Islet of Langerhans (tissue), 1 donor: ENCODE measurements around the gene RASAL3.

Source experiments
- FAIRE-seq: peaks from one replicate; lab custom pipeline; 2011; peaks lifted over from hg19 to GRCh38; lab: Jason Lieb, UNC

RASAL3 gene

DNA sequence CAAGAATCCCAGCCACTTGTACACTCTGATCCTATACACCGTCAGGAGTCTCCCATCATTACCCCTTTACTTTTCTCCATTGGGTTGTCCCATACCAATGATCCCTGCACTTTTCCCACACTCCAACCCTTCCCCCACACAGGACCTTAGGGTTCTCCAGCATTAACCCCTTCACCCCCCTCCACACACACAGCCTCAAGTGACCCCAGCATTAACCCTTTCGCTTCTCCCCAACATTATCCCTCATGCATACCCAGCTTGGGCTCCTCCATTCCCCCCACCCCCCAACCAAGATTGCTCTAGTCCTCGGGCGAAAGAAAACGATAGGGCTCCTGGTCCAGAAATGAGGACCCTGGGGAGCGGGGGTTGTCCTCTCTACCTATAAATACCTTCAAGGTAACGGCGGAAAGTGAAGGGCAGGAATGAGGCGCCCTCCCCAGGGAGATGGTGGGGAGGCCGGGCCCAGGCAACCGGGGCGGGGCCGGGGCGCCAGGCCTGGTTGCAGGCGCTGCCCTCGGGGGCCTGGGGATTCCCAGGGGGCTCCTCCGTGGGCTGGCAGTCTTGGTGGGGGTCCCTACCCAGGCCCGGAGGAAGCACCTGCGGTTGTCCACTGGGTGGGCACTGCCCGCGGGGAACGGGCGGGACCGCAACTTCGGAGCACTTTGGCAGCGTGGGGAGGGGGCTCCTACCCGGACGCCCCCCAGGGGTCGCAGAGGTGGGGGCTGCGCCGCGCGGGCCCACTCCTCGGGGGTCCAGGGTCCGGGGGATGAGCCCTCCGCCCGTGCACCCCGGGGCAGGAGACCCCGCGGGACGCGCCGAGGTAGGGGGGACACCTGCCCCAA, 15.3 kb downstream of the RASAL3 start:
- FAIRE-seq: no peak

- FAIRE-seq: no peak
These were observed 16.1 kb downstream of the RASAL3 start for GRCh38 chr19:15448044-15448777.

- no peak for FAIRE-seq
These were observed 17.3 kb downstream of the RASAL3 start for GRCh38 chr19:15447057-15447456.

DNA sequence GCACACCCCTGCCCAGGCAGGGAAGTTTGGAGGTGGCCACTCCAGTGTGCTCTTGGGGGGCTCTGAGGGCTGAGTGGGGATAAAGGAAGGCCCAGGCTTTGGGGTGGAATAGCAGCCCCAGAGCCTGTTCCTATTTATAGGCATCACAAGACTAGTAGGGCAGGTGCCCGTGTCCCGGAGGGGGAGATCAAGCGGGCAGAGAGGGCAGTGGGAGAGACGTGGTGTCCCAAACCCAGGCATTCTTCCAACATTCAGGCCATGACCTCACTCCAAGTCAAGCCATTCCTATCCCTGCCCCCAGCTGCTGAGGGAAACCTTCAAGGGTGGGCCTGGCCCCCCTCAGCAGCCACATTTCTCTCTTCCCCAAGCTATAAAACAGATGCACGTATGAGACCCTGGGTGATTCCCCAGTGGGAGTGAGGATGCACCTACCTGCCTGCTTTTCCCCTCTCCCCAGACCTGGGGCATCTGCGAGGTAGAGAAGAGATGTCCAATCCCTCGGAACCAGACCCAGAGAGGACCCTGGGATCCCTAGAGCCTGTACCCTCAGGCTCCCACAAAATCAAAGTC, 18.5 kb downstream of the RASAL3 start:
- no peak for FAIRE-seq

- no peak for FAIRE-seq
These were observed 19.1 kb downstream of the RASAL3 start for GRCh38 chr19:15445227-15445605.

- FAIRE-seq: no peak
These were observed 19.7 kb downstream of the RASAL3 start for GRCh38 chr19:15444505-15445226.

DNA sequence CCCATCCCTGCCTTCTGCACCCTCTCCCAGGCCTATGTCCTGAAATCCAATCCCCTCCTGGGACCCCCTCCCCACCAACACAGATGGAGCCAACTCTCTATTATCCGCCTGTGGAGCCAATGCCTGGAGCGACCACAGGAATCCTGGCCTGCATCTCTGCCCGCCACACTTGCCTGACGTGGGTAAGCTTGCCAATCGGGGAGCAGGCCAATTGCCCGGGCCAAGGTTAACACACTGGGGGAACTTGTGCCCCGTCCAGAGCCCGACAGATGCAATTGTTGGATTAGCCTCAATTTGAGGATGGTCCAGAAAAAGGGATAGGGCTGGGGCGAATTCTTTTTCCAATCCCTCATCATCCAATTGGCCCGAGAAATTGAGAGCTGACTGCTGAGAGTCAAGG, 20.5 kb downstream of the RASAL3 start:
- FAIRE-seq: no peak

GRCh38 chr19:15443325-15443724, 21.0 kb downstream of the RASAL3 start:
- FAIRE-seq: no peak

GRCh38 chr19:15442142-15442920, 22.0 kb downstream of the RASAL3 start:
- no peak for FAIRE-seq

DNA sequence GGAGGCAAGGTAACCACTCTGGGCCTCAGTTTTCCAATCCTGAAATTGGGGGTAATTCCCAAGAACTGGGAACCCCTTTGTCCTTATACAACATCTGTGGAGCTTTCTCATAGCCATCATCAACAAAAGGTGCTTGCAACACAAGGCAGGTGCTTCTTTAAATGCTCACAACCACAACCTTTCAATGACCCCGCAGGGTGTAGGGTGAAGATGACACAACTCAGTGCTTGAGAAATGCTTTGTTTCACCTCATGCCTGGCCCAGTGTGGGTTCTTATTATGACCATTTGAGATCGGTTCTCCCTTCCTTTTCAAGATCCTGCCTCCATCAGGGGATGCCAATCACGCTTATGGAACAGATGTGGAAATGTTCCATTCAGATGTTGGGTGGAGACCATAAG, 23.0 kb downstream of the RASAL3 start:
- FAIRE-seq: no peak

DNA sequence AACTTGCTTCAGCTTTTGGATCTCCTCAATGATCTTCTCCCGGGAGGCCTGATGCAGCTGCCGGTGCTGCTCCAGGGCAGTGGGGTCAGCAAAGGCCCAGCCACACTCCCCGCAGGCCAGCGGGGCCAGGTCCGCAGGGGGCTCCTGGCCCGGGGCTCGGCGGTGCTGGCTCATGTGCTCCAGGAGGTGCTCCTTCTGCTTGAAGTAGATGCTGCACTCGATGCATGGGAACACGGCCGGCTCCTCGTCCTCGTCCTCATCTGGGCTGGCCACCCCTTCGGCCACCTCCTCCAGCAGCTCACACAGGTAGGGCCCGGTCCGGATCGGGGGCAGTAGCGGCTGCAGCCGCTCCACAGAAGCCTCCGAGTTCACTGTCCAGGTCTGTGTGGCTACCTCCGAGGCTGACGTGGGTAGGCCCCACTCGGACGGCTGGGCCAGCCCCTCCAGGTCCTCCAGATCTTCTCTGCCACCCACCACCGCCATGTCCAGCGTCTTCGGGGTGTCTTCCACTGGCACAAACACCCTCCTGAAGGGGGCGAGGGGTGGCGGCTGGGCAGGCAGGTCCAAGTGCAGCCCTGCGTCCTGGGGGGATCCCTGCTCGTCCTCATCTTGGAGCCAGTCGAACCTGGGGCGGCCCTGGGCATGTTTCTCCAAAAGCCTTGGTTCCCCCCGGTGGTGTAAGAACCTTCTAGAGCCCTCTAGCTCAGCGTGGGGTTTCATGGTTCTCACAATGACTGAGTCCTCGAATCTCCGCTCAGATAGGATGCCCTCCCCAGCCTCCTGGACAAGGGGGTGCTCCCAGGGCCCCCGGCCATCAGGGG, 24.3 kb downstream of the RASAL3 start:
- no peak for FAIRE-seq

- no peak for FAIRE-seq
These were observed 25.1 kb downstream of the RASAL3 start for GRCh38 chr19:15439078-15439799.

DNA sequence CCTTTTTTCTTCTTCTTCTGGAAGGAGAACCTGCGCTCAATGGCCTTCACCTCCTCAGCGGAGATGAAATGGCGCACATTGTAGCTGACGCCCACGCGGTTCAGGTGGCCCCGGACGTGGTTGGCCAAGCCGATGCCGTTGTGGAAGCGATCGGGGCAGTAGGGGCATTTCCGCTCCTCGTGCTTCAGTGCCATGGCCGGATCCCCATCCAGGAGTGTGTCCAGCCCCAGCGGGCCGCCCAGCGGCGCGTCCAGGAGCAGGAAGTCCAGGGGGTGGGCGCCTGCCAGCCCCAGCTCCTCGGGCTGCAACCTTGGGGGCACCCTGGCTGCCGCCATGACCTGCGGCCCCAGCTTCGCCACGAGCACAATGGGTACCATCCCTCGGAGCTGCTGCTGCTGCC, 25.8 kb downstream of the RASAL3 start:
- no peak for FAIRE-seq

DNA sequence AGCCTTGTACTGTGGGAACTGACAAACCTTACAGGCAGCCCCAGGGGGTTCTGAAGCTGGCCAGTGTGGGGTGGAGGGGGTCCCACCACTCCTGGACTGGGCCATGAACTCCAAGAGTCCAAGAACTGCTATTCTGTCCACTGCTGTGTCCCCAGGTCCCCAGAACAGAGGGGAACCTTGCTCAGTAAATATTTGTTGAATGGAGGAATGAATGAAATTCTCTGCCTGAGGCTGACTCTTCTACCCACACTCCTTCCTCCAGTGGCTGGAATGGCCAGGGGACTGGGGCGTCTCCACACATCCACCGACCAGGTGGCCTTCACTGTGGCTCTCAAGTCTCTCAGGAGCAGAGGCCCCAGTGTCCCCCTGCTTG, 26.2 kb downstream of the RASAL3 start:
- no peak for FAIRE-seq

DNA sequence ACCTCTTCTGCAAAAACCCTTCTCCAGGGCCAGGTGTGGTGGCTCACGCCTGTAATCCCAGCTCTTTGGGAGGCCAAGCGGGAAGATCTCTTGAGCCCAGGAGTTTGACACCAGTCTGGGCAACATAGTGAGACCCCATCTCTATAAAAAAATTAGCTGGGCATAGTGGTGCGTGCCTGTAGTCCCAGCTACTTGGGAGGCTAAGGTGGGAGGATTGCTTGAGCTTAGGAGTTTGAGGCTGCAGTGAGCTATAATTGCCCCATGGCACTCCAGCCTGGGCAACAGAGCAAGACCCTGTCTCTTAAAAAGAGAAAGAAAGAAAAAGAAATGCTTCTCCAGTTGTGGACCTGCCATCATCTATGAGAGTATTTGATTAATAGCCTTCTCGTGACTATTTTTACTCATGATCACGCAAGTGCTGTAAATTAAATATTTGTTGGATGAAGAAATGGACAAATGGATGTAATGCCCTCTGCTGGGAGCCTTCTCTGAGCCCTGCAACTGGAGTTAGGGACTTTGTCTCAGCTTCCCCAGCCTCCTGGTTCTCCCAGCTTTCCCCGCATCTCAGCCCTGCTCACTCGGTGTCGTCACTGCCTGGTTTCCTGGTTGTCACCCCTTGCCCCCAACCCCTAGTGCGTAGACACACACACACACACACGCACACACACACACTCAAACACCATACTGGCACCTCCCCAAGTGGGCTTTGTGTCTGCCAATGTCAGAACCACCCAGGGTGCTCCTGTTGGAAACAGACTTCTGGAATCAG, 26.8 kb downstream of the RASAL3 start:
- no peak for FAIRE-seq

GRCh38 chr19:15436826-15437110, 27.6 kb downstream of the RASAL3 start:
- no peak for FAIRE-seq

- no peak for FAIRE-seq
These were observed 28.1 kb downstream of the RASAL3 start for GRCh38 chr19:15436012-15436825.

DNA sequence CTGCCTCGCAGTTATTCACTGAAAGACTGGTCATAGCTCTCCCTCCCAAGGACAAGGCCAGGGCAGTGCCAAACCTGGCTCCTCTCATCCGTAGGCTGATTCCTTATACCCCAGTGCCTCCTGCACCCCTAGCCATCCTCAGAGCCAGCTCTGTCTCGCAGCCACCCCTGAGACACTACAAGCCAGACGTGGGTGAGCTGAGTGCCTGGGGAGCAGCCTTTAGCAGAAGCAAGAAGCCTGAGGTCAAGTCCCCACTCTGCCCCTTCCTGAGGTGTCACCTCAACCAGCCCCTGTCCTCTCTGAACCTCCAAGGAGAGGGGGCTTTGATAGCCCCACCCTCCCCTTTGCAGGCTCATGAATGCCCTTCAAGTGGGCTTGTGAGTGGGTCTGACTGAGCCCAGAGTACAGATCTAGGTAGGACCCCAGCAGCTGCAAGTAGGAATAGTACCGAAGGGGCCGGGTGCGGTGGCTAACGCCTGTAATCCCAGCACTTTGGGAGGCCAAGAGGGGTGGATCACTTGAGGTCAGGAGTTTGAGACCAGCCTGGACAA, 30.8 kb downstream of the RASAL3 start:
- FAIRE-seq: no peak
